Peyer's patch (tissue), 4 donors: Measurements from ENCODE around the gene SLC35D3. TPM values are rescaled to one million over a fixed set of nuclear protein-coding genes. Genes with fewer than 3 reads are reported as not detected.
"Not testable (repeated sequence)": the region's sequence is repeated elsewhere in the genome, so short reads cannot be mapped to it uniquely, and the experiment has no call there.

ENCODE experiments used
- DNase-seq, 3 donors: peaks; one replicate each; pipeline ENCODE4 v3.0.0-alpha.2; 2017 to 2019
- H3K27ac ChIP-seq, 4 donors: fragments of 200-600 bp; sonication (generic); one replicate each; pipeline ENCODE4 v1.5.1; 2016 to 2019
- H3K27me3 ChIP-seq, 2 donors: fragments of 200-600 bp; sonication (generic); one replicate each; pipeline ENCODE4 v1.5.1; 2019
- H3K36me3 ChIP-seq, 3 donors: fragments of 200-600 bp; sonication (generic); one replicate each; pipeline ENCODE4 v1.5.1; 2016 to 2019
- H3K4me1 ChIP-seq, 4 donors: fragments of 200-600 bp; sonication (generic); one replicate each; pipeline ENCODE4 v1.5.1; 2016 to 2019
- H3K4me3 ChIP-seq, 4 donors: fragments of 200-600 bp; sonication (generic); 1 replicate in 3 of 4; 2 replicates in 1 of 4; pipeline ENCODE4 v1.5.1; 2016 to 2019; ENCODE audit warnings: mild to moderate bottlenecking in 1 of 4
- H3K9me3 ChIP-seq, 4 donors: fragments of 200-600 bp; sonication (generic); one replicate each; pipeline ENCODE4 v1.5.1; 2016 to 2019; ENCODE audit warnings: mild to moderate bottlenecking in 1 of 4
- POLR2A ChIP-seq, 2 donors: fragments of 450-650 bp; IDR thresholded peaks; one replicate each; pipeline ENCODE4 v1.5.1; 2017; ENCODE audit warnings: antibody characterized with exemption in 2 of 2, mild to moderate bottlenecking in 2 of 2, moderate library complexity in 2 of 2
- total RNA-seq, 4 donors: library from RNA; depleted of rRNA; stranded (reverse); fragments of >200 nt; gene quantifications; one replicate each; pipeline ENCODE4 v1.1.0, GENCODE V29; 2016
- TF ChIP-seq, protein P1 (sequence below), 6 experiments: fragments of 450-650 bp in 4 of 6; fragments of 200-600 bp in 2 of 6; sonication (generic) in 1 of 6; IDR thresholded peaks; one replicate each; pipeline ENCODE4 v1.5.1; 2017 to 2019; ENCODE audit warnings: antibody characterized with exemption in 6 of 6, mild to moderate bottlenecking in 3 of 6, moderate library complexity in 1 of 6

SLC35D3 gene
- total RNA-seq, 4 donors from 2014 or later, result 0.47 TPM; not detected in 3

DNA sequence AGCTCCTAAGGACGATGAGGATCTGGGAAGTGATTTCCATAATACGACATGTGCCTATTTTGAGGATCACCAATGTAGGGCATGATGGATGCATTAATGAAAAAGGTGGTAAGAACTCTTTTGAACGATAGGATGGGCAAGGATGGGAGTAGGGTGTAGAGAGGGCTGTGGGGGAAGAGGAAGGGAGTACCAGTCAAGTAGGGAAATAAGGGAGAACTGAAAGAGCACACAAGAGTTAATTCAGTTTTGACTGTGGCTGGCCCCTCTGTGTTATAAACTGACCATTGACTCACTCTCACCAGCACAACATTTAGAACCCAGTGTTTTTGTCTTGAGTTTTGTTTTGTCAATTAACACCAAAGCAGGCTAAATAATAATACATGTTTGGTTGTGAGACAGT is 33.0 kb downstream of the SLC35D3 start:
- Histone ChIP-seq H3K9me3 (no peaks in the 10 kb centered on the region), H3K27me3 (no peaks in the 10 kb centered on the region), H3K4me1 (peaks cover 0 to 12% (median 0%) of the 10 kb centered on the region in 4 donors), H3K36me3 (no peaks in the 10 kb centered on the region), H3K4me3 (no peak overlapping the region), H3K27ac (no peak overlapping the region)
- DNase-seq, result no peak
- TF ChIP-seq POLR2A (IDR thresholded peaks at IDR 0.05), result no peak

DNA sequence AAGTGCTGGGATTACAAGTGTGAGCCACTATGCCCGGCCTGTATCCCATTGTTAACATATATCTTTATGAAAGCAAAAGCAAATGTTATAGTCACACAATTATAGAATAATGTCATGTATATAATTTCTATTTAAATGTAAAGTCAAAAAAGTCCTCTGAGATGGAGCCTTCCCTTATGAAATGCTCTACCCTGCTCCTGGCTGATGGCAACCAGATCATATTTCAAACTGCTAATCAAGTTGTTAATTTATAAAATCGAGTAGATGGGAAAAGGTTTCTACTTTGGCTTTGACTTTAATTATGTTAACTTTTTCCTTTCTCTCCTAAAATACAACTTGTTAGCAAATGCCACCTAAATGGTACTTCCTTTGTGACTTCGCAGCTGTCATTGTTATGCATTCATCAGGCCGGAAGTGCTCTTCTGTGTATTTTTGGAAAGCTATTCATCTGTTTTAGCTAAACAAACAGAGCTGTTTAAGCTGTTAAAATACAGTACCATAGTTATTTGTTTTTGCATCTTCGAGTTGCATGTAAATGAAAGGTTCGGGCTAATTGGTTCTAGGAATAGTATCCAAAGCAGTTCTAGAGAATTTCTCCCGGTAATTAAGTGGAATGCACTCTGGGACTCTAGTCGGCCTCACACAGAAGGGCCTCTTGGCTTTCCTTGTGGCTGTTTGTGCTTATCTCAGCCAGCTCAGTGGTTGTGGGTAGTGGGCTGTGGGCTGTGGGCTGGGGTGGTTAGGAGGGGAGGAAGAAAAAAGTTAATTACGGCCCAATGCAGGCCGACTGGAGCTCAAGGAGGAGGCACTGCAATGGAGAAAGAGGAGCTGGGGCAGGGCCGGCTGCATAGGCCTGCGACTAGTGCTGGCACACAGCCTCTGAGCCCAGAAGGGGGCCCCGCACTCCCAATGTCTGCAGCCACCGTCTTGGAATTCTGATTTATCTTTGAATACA is 34.8 kb downstream of the SLC35D3 start:
- H3K4me3 ChIP-seq, result no peak overlapping the region
- no peaks in the 10 kb centered on the region for H3K36me3 ChIP-seq
- H3K27ac ChIP-seq, result no peak overlapping the region
- H3K4me1 ChIP-seq, result peaks cover 0 to 16% (median 0%) of the 10 kb centered on the region in 4 donors
- TF ChIP-seq, protein P1, sequence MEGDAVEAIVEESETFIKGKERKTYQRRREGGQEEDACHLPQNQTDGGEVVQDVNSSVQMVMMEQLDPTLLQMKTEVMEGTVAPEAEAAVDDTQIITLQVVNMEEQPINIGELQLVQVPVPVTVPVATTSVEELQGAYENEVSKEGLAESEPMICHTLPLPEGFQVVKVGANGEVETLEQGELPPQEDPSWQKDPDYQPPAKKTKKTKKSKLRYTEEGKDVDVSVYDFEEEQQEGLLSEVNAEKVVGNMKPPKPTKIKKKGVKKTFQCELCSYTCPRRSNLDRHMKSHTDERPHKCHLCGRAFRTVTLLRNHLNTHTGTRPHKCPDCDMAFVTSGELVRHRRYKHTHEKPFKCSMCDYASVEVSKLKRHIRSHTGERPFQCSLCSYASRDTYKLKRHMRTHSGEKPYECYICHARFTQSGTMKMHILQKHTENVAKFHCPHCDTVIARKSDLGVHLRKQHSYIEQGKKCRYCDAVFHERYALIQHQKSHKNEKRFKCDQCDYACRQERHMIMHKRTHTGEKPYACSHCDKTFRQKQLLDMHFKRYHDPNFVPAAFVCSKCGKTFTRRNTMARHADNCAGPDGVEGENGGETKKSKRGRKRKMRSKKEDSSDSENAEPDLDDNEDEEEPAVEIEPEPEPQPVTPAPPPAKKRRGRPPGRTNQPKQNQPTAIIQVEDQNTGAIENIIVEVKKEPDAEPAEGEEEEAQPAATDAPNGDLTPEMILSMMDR (IDR thresholded peaks at IDR 0.05), result no peak
- TF ChIP-seq POLR2A (IDR thresholded peaks at IDR 0.05), result no peak
- DNase-seq, result no peak
- no peaks in the 10 kb centered on the region for H3K27me3 ChIP-seq
- no peaks in the 10 kb centered on the region for H3K9me3 ChIP-seq

DNA sequence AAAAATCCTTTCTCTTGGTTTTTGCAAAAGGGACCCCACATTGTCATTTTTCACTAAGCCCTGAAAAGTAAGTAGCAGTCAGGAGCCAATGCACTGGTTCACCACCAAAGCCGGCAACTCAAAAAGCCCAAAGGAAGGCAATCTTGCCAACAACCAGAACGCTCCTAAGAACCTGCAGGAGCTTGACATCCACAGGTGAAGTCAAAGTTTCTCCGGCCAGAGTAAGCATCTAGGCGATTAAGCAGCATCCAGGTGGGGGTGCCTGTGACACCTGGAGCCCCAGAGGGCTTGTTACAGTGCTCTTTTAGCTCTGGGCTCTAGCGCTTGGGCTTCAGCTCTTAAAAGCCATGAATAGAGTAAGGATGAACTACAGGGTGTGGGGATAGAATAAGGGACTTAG is 36.1 kb downstream of the SLC35D3 start:
- Histone ChIP-seq H3K9me3 (no peaks in the 10 kb centered on the region), H3K4me1 (peaks cover 0 to 18% (median 0%) of the 10 kb centered on the region in 4 donors), H3K4me3 (no peak overlapping the region), H3K36me3 (no peaks in the 10 kb centered on the region), H3K27ac (no peak overlapping the region), H3K27me3 (no peaks in the 10 kb centered on the region)
- no peak for TF ChIP-seq POLR2A (IDR thresholded peaks at IDR 0.05)
- TF ChIP-seq, protein P1 (IDR thresholded peaks at IDR 0.05), result no peak
- DNase-seq, result no peak

DNA sequence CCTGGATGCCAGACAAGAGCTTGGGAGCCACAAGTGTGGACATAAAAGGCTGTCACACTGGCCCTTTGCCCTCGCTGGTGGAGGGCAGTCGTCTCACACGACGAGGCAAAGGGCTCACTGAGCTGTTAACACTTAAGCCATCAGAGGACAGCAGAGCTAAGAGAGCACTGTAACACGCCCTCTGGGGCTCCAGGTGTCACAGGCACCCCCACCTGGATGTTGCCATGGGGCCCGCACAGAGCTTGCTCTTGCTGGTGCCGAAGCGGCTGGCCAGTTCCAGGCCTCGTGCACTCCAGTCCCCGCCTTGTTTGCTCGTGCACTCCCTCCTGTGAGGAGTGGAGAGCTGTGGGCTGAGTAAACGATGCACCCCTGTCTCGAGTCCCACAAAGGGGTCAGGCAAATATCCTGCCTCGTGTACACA is 37.4 kb downstream of the SLC35D3 start:
- peak in 2 of 3 donors; percentile 52 to 76 for DNase-seq
- peak overlapping the region in 2 of 4 donors; percentile 45 to 46 for H3K27ac ChIP-seq
- H3K27me3 ChIP-seq, result no peaks in the 10 kb centered on the region
- no peak for TF ChIP-seq POLR2A (IDR thresholded peaks at IDR 0.05)
- TF ChIP-seq, protein P1 (IDR thresholded peaks at IDR 0.05), result no peak
- no peaks in the 10 kb centered on the region for H3K9me3 ChIP-seq
- H3K4me3 ChIP-seq, result no peak overlapping the region
- peaks cover 0 to 28% (median 0%) of the 10 kb centered on the region in 4 donors for H3K4me1 ChIP-seq
- H3K36me3 ChIP-seq, result no peaks in the 10 kb centered on the region

DNA sequence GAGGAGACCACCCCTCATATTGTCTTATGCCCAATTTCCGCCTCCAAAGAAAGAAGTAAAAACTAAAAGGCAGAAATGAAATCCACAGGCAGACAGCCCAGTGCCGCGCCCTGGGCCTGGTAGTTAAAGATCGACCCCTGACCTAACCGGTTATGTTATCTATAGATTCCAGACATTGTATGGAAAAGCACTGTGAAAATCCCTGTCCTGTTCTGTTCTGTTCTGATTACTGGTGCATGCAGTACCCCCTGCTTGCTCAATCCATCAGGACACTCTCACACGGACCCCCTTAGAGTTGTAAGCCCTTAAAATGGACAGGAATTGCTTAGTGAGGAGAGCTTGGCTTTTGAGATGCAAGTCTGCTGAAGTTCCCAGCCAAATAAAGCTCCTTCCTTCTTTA is 37.8 kb downstream of the SLC35D3 start:
- Histone ChIP-seq H3K27ac (peak overlapping the region in 2 of 4 donors; percentile 45 to 46), H3K4me1 (peaks cover 0 to 28% (median 0%) of the 10 kb centered on the region in 4 donors)
- DNase-seq, result not testable (repeated sequence)

DNA sequence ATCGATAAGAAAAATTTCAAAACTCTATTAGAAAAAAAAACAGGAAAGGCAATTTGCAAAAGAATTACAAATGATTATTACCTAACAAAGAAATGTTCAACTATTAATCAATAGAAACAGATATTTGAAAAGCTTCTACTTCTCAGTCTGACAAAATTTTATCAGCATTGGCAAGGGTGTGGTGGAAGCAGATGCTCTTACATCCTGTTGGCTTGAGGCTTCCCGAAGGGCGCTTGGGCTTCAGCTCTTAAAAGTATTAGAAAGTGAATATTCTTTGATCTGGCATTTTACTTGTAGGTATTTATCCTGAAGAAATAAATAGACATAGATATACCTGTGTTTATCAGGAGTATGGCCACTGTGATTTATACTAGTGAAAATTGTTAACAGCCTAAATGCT is 38.7 kb downstream of the SLC35D3 start:
- Histone ChIP-seq H3K4me1 (peaks cover 0 to 28% (median 0%) of the 10 kb centered on the region in 4 donors), H3K9me3 (no peaks in the 10 kb centered on the region), H3K27me3 (no peaks in the 10 kb centered on the region), H3K27ac (no peak overlapping the region), H3K4me3 (no peak overlapping the region), H3K36me3 (no peaks in the 10 kb centered on the region)
- no peak for DNase-seq
- no peak for TF ChIP-seq POLR2A (IDR thresholded peaks at IDR 0.05)
- TF ChIP-seq, protein P1 (IDR thresholded peaks at IDR 0.05), result no peak

More for the DNA sequence above, 37.8 kb downstream of the SLC35D3 start:
- H3K9me3 ChIP-seq, H3K27me3 ChIP-seq, H3K36me3 ChIP-seq, H3K4me3 ChIP-seq: not testable (repeated sequence)
